ENCODE results near the gene IFNAR1. TPM values are rescaled to one million over a fixed set of nuclear protein-coding genes. Genes with fewer than 3 reads are reported as not detected.

Gene IFNAR1
- total and polyA plus RNA-seq, 2 donors (not counting 3 experiments of a cell fraction or from before 2014, with no cell fraction given), result 16.2 to 47.8 TPM

DNA sequence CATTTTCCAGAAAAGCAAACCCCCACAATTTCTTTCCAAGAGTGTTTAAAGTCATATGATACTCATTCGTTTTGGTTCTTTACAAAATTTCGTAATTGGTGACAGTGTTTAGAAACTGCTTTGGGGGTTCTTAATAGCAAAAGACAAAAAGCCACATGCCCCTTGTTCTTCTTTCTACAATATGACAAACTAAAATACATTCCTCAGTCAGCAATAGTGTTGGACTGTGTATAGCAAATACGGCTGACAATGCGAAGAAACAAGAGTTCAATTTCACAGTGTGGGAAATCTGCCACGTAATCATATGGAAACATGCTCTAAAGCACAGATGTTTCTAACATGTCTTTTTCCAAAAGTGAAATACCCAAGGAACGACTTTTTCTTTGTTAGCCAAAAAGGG, 7.6 kb upstream of the IFNAR1 start:
- DNase-seq (ENCODE audit: low read depth, low spot score) (no peak), FAIRE-seq (no peak)
- TF ChIP-seq EZH2 (IDR thresholded peaks at IDR 0.05; ENCODE audit: borderline replicate concordance, low read depth, low read length, severe bottlenecking) (no peak), FOS (IDR thresholded peaks at IDR 0.05; ENCODE audit: borderline replicate concordance, insufficient read depth, low read length) (no peak), POLR2A (IDR thresholded peaks at IDR 0.05; ENCODE audit: low read depth, low read length) (no peak), MYC (IDR thresholded peaks at IDR 0.05; ENCODE audit: low read depth, low read length) (no peak), POLR2AphosphoS5 (IDR thresholded peaks at IDR 0.05; ENCODE audit: insufficient read depth, low read depth, low read length) (no peak), JUN (IDR thresholded peaks at IDR 0.05; ENCODE audit: borderline replicate concordance, insufficient read depth, insufficient read length, low read depth) (no peak), GATA2 (IDR thresholded peaks at IDR 0.05; ENCODE audit: insufficient read depth, insufficient read length, low read depth, low read length) (no peak)
- TF ChIP-seq, protein P1, sequence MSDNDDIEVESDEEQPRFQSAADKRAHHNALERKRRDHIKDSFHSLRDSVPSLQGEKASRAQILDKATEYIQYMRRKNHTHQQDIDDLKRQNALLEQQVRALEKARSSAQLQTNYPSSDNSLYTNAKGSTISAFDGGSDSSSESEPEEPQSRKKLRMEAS (IDR thresholded peaks at IDR 0.05; ENCODE audit: insufficient read depth, insufficient read length), result no peak
- TF ChIP-seq, protein P2, sequence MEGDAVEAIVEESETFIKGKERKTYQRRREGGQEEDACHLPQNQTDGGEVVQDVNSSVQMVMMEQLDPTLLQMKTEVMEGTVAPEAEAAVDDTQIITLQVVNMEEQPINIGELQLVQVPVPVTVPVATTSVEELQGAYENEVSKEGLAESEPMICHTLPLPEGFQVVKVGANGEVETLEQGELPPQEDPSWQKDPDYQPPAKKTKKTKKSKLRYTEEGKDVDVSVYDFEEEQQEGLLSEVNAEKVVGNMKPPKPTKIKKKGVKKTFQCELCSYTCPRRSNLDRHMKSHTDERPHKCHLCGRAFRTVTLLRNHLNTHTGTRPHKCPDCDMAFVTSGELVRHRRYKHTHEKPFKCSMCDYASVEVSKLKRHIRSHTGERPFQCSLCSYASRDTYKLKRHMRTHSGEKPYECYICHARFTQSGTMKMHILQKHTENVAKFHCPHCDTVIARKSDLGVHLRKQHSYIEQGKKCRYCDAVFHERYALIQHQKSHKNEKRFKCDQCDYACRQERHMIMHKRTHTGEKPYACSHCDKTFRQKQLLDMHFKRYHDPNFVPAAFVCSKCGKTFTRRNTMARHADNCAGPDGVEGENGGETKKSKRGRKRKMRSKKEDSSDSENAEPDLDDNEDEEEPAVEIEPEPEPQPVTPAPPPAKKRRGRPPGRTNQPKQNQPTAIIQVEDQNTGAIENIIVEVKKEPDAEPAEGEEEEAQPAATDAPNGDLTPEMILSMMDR (IDR thresholded peaks at IDR 0.05; ENCODE audit: extremely low read depth in 1 of 2, insufficient read depth in 1 of 2, low read depth in 1 of 2, low read length in 2 of 2), result no peak
- Histone ChIP-seq H3K36me3 (ENCODE audit: control insufficient read depth in 2 of 2, extremely low read depth in 1 of 2, insufficient read depth in 2 of 2, low read length in 2 of 2) (no peaks in the 10 kb centered on the region), H4K20me1 (replicated peaks; ENCODE audit: control insufficient read depth, extremely low read depth, insufficient read depth, low read length) (no peaks in the 10 kb centered on the region), H3K9me3 (replicated peaks; ENCODE audit: control insufficient read depth, insufficient read depth, low read length) (no peaks in the 10 kb centered on the region), H3K4me2 (ENCODE audit: insufficient read depth, low read length) (no peak overlapping the region), H3K79me2 (ENCODE audit: control insufficient read depth, insufficient read depth, low read length) (no peaks in the 10 kb centered on the region), H2AFZ (ENCODE audit: low read depth, low read length) (no peak overlapping the region), H3K9ac (replicated peaks; ENCODE audit: extremely low read depth, insufficient read depth, low read length) (no peak overlapping the region), H3K27me3 (ENCODE audit: control insufficient read depth in 2 of 2, insufficient read depth in 2 of 2, low read length in 2 of 2) (peaks cover 28 to 29% of the 10 kb centered on the region in 2 experiments), H3K4me1 (ENCODE audit: control insufficient read depth, extremely low read depth, insufficient read depth, low read length) (no peaks in the 10 kb centered on the region), H3K4me3 (replicated peaks in 1 of 3; ENCODE audit: insufficient read depth in 1 of 3, low read depth in 1 of 3, low read length in 3 of 3) (no peak overlapping the region), H3K27ac (ENCODE audit: insufficient read depth, low read depth, low read length) (no peak overlapping the region), H3K9me1 (replicated peaks; ENCODE audit: control insufficient read depth, extremely low read depth, insufficient read depth, low read length) (no peaks in the 10 kb centered on the region)
- ChIA-PET POLR2A (no interaction called here), CTCF (interaction anchor here (1.2 kb wide), 1 partner anchor 31 kb away, joined by 4 read pairs; no protein-coding TSS in a partner anchor)
- no TSS peak for BruUV-seq (replicated peaks)
- dilution Hi-C loops (cut with MboI; ENCODE audit: extremely low pct_ligation_motif_present, low sequenced_read_pairs), result no loop called here
- intact Hi-C loops (cut with micrococcal nuclease), result no loop called here
